SK-N-SH (cell line): ENCODE data around the gene NMNAT2.

Source experiments
- CHD2 ChIP-seq: fragments of 150-350 bp; IDR thresholded peaks from 2 replicates; pipeline ENCODE4 v1.6.1; 2018; ENCODE audit warnings: low read length; ENCODE audit not compliant: partially characterized antibody
- CTCF ChIP-seq: fragments of 200-600 bp; sonication (generic); IDR thresholded peaks from 2 replicates; pipeline ENCODE4 v1.6.1; 2017; ENCODE audit warnings: antibody characterized with exemption, mild to moderate bottlenecking, moderate library complexity
- ELF1 ChIP-seq: IDR thresholded peaks from 2 replicates; pipeline ENCODE4 v1.4.0; 2012
- EZH2phosphoT487 ChIP-seq: fragments of 200-600 bp; sonication (generic); IDR thresholded peaks from 2 replicates; pipeline ENCODE4 v1.6.1; 2017; ENCODE audit warnings: low read depth, mixed run types, mild to moderate bottlenecking, antibody characterized with exemption, moderate library complexity, borderline replicate concordance
- FOXJ3 ChIP-seq: sonication (generic); formaldehyde crosslinking; IDR thresholded peaks from 2 replicates; pipeline ENCODE4 v1.5.1; 2020; ENCODE audit warnings: mild to moderate bottlenecking, missing genetic modification reagents
- POLR2AphosphoS5 ChIP-seq: IDR thresholded peaks from 2 replicates; pipeline ENCODE4 v1.6.1; 2012; ENCODE audit warnings: low read depth, low read length
- RAD21 ChIP-seq: IDR thresholded peaks from 2 replicates; pipeline ENCODE4 v1.6.1; 2012; ENCODE audit warnings: mild to moderate bottlenecking, low read length
- RFX5 ChIP-seq: IDR thresholded peaks from 2 replicates; pipeline ENCODE4 v1.6.1; 2012; ENCODE audit warnings: mild to moderate bottlenecking, improper control_type of control experiment, low read length
- SMC3 ChIP-seq: IDR thresholded peaks from 2 replicates; pipeline ENCODE4 v1.6.1; 2012; ENCODE audit warnings: low read depth, low read length, improper control_type of control experiment
- TAF1 ChIP-seq: IDR thresholded peaks from 2 replicates; pipeline ENCODE4 v1.6.1; 2012; ENCODE audit warnings: low read depth, mild to moderate bottlenecking, low read length, moderate library complexity, borderline replicate concordance
- TEAD4 ChIP-seq: IDR thresholded peaks from 2 replicates; pipeline ENCODE4 v1.4.0; 2012; ENCODE audit warnings: mild to moderate bottlenecking, borderline replicate concordance; ENCODE audit not compliant: insufficient read depth

DNA sequence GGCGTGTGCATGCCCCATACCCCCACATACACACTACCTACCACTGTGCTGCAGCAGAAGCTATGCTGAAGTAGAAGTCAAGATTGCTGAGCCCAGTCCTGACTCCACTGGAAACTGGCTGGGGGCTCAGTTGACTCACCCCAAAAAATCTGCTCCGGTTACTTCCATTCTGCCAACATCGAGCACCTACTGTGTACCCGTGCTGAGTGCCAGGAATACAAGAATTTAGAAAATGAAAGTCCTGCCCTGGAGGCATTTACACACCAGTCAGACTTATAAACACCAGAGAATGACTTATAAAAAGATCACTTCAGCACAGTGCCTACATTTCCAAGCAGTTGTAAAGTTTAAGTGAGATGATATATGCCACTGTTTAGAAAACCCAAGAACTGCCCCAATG is 99.1 kb downstream of the NMNAT2 start:
- TF ChIP-seq RAD21, result no peak
- TF ChIP-seq SMC3, result no peak
- TF ChIP-seq CTCF, result no peak
- no peak for TF ChIP-seq CHD2
- no peak for TF ChIP-seq POLR2AphosphoS5
- no peak for TF ChIP-seq FOXJ3 (CRISPR knock-in tag)
- no peak for TF ChIP-seq TEAD4
- TF ChIP-seq RFX5, result no peak
- no peak for TF ChIP-seq EZH2phosphoT487
- no peak for TF ChIP-seq ELF1
- no peak for TF ChIP-seq TAF1
